ENCODE results near the gene LRRC8B. TPM values are rescaled to one million over a fixed set of nuclear protein-coding genes. Genes with fewer than 3 reads are reported as not detected.
"Not testable (repeated sequence)": the region's sequence is repeated elsewhere in the genome, so short reads cannot be mapped to it uniquely, and the experiment has no call there.

Gene LRRC8B
- 5.7 and 6.0 TPM in 2 replicates for total RNA-seq (2014; rRNA removed)
- 0.62 TPM for polyA plus RNA-seq (2012)

GRCh38 chr1:89524369-89525168 lies at the start of gene LRRC8B:
Gene LRRC8B, plus strand, starts transcription at chr1:89524829. Its CDS starts 57,822 bp downstream, at chr1:89582651.
- DNase-seq (ENCODE audit: low read depth), result peak; percentile 71

GRCh38 chr1:89475269-89475668 lies 49.4 kb upstream of the LRRC8B start:
- DNase-seq (ENCODE audit: low read depth), result no peak

GRCh38 chr1:89476072-89476471 lies 48.6 kb upstream of the LRRC8B start:
- no peak for DNase-seq (ENCODE audit: low read depth)

GRCh38 chr1:89483010-89483756 lies 41.4 kb upstream of the LRRC8B start:
- peak; percentile 67 for DNase-seq (ENCODE audit: low read depth)

GRCh38 chr1:89483757-89484077 lies 40.9 kb upstream of the LRRC8B start:
- DNase-seq (ENCODE audit: low read depth), result no peak

GRCh38 chr1:89484092-89485038 lies 40.3 kb upstream of the LRRC8B start:
- DNase-seq (ENCODE audit: low read depth), result peak; percentile 35

GRCh38 chr1:89487972-89488371 lies 36.7 kb upstream of the LRRC8B start:
- no peak for DNase-seq (ENCODE audit: low read depth)

GRCh38 chr1:89489047-89489729 lies 35.4 kb upstream of the LRRC8B start:
- peak; percentile 60 for DNase-seq (ENCODE audit: low read depth)

- DNase-seq (ENCODE audit: low read depth), result no peak
These were observed 34.2 kb upstream of the LRRC8B start for GRCh38 chr1:89490389-89490788.

- DNase-seq (ENCODE audit: low read depth), result no peak
These were observed 25.3 kb upstream of the LRRC8B start for GRCh38 chr1:89499320-89499719.

- DNase-seq (ENCODE audit: low read depth), result no peak
These were observed 22.6 kb upstream of the LRRC8B start for GRCh38 chr1:89502042-89502441.

GRCh38 chr1:89502895-89503294 lies 21.7 kb upstream of the LRRC8B start:
- DNase-seq (ENCODE audit: low read depth), result no peak

- no peak for DNase-seq (ENCODE audit: low read depth)
These were observed 20.9 kb upstream of the LRRC8B start for GRCh38 chr1:89503690-89504089.

- DNase-seq (ENCODE audit: low read depth), result not testable (repeated sequence)
These were observed 14.6 kb upstream of the LRRC8B start for GRCh38 chr1:89510061-89510460.

- DNase-seq (ENCODE audit: low read depth), result no peak
These were observed 11.5 kb upstream of the LRRC8B start for GRCh38 chr1:89512996-89513720.

GRCh38 chr1:89516055-89516454 lies 8.6 kb upstream of the LRRC8B start:
- DNase-seq (ENCODE audit: low read depth), result peak; percentile 67

GRCh38 chr1:89518221-89518631 lies 6.4 kb upstream of the LRRC8B start:
- no peak for DNase-seq (ENCODE audit: low read depth)

GRCh38 chr1:89519779-89520358 lies 4.8 kb upstream of the LRRC8B start:
- DNase-seq (ENCODE audit: low read depth), result peak; percentile 45

- not testable (repeated sequence) for DNase-seq (ENCODE audit: low read depth)
These were observed 2.7 kb upstream of the LRRC8B start for GRCh38 chr1:89521977-89522376.
